ENCODE results near the gene FKBP8. TPM values are rescaled to one million over a fixed set of nuclear protein-coding genes. Genes with fewer than 3 reads are reported as not detected.
A peak's percentile ranks its signal among the peaks of the same experiment; 100 is the strongest.

Gene FKBP8
- total and polyA plus RNA-seq, 2 of the 4 experiments (the other 2 are of a cell fraction): 153 to 289 TPM

- H3K9me3 ChIP-seq (ENCODE audit: control insufficient read depth, insufficient read depth, low read length): no peaks in the 10 kb centered on the region
- 40% methylated on average over 2 of the region's 12 CpGs; no CpG with 5 or more reads in 1 of the 2 experiments for WGBS, 2 experiments (ENCODE audit: extremely low coverage in 2 of 2, insufficient read length in 1 of 2)
- no peak overlapping the region for H3K4ac ChIP-seq (ENCODE audit: low read depth, low read length)
- no peak overlapping the region for H2AK9ac ChIP-seq (replicated peaks; ENCODE audit: low read depth, low read length, poor library complexity)
- no peak overlapping the region for H2BK5ac ChIP-seq (ENCODE audit: low read depth, low read length, poor library complexity, severe bottlenecking)
- TF ChIP-seq CEBPB (IDR thresholded peaks at IDR 0.05; ENCODE audit: low read depth, low read length) (peak; percentile 20; the same call in 1 of the 2 replicates), USF2 (IDR thresholded peaks at IDR 0.05; ENCODE audit: low read depth, low read length) (no peak)
- H2AK5ac ChIP-seq (ENCODE audit: low read depth, low read length): peak overlapping the region; percentile 27
- peak overlapping the region; percentile 18 for H2AFZ ChIP-seq (replicated peaks; ENCODE audit: low read length, poor library complexity)
- no peak overlapping the region for H3K18ac ChIP-seq (ENCODE audit: low read depth, low read length)
- H3K27me3 ChIP-seq (ENCODE audit: control insufficient read depth, insufficient read depth, low read length): no peaks in the 10 kb centered on the region
- H3K79me1 ChIP-seq (ENCODE audit: low read depth in 1 of 2, low read length in 2 of 2): peaks cover 42 to 98% of the 10 kb centered on the region in 2 experiments
- H4K8ac ChIP-seq (ENCODE audit: low read depth in 2 of 2, low read length in 2 of 2): no peak overlapping the region; a peak in 1 of 4 replicates
- H3K56ac ChIP-seq (ENCODE audit: extremely low read depth, insufficient read depth, low read length): no peak overlapping the region
- dilution Hi-C loops (cut with HindIII; ENCODE audit: low sequenced_read_pairs, unreplicated experiment): no loop called here
- H3K4me1 ChIP-seq (ENCODE audit: control insufficient read depth, insufficient read depth, low read length): peaks cover 50% of the 10 kb centered on the region
- H3K9ac ChIP-seq (ENCODE audit: low read depth, low read length): no peak overlapping the region
- no peak overlapping the region; the same call in 2 of the 3 replicates for H2BK15ac ChIP-seq (ENCODE audit: low read depth, low read length)
- H4K91ac ChIP-seq (ENCODE audit: insufficient read depth, low read depth, low read length): no peak overlapping the region
- DNase-seq: no peak
- ChIA-PET POLR2A (ENCODE audit: unreplicated experiment) (no interaction called here), CTCF (interaction anchor here (0.8 kb wide), 1 partner anchor 15 kb away, joined by 3 read pairs; no protein-coding TSS in a partner anchor)
- in situ Hi-C loops (cut with MboI; ENCODE audit: low sequenced_read_pairs): no loop called here
- H3K4me2 ChIP-seq (ENCODE audit: low read depth, low read length): no peak overlapping the region
- intact Hi-C loops (cut with micrococcal nuclease): no loop called here
- no peaks in the 10 kb centered on the region for H3K36me3 ChIP-seq (ENCODE audit: control insufficient read depth, insufficient read depth, low read length)
- 0 out of 2 replicates have a peak overlapping the region, but pooled peaks have one; percentile 7 for H4K5ac ChIP-seq (ENCODE audit: low read depth, low read length)
- no peak overlapping the region; the same call in 1 of the 2 replicates for H2BK120ac ChIP-seq (ENCODE audit: low read depth, low read length)
- no TSS peak for BruUV-seq (replicated peaks)
- no peak overlapping the region; the same call in 1 of the 2 replicates for H3K27ac ChIP-seq (ENCODE audit: insufficient read depth, low read length)
- peaks cover 67% of the 10 kb centered on the region for H3K9me1 ChIP-seq (ENCODE audit: insufficient read depth, low read length)
- no peak overlapping the region for H3K4me3 ChIP-seq (ENCODE audit: insufficient read depth, low read depth, low read length)
- no peak overlapping the region for H2BK20ac ChIP-seq (ENCODE audit: low read depth, low read length)
- ATAC-seq (ENCODE audit: low read depth): no peak
- peaks cover 78% of the 10 kb centered on the region for H4K20me1 ChIP-seq (ENCODE audit: insufficient read depth, low read length)
- H3K14ac ChIP-seq (replicated peaks; ENCODE audit: low read depth, low read length): no peak overlapping the region
- peak overlapping the region; percentile 24; the same call in 1 of the 2 replicates for H3K23ac ChIP-seq (ENCODE audit: low read depth, low read length)
Observed at GRCh38 chr19:18483119-18483890, 60.1 kb downstream of the FKBP8 start.

Other genes starting within 250 kb of the FKBP8 start
- 44.8 and 88.0 TPM in 2 replicates for gene LSM4, start 220.5 kb downstream of the FKBP8 start, total RNA-seq (2012; rRNA removed)
- gene LSM4, start 220.5 kb downstream of the FKBP8 start, polyA plus RNA-seq (2012; rRNA removed): 118 and 157 TPM in 2 replicates
- gene PGPEP1, start 203.0 kb downstream of the FKBP8 start, total RNA-seq (2012; rRNA removed): 11.1 and 14.3 TPM in 2 replicates
- gene PGPEP1, start 203.0 kb downstream of the FKBP8 start, polyA plus RNA-seq (2012; rRNA removed): 11.8 and 13.3 TPM in 2 replicates
- gene GDF15, start 157.4 kb downstream of the FKBP8 start, total RNA-seq (2012; rRNA removed): 5.6 and 10.3 TPM in 2 replicates
- gene GDF15, start 157.4 kb downstream of the FKBP8 start, polyA plus RNA-seq (2012; rRNA removed): 43.5 and 49.8 TPM in 2 replicates
- not detected in 2 replicates for gene LRRC25, start 146.0 kb downstream of the FKBP8 start, total RNA-seq (2012; rRNA removed)
- 0.03 TPM in 1 of 2 replicates, not detected in the other for gene LRRC25, start 146.0 kb downstream of the FKBP8 start, polyA plus RNA-seq (2012; rRNA removed)
- 13.3 and 14.9 TPM in 2 replicates for gene SSBP4, start 124.2 kb downstream of the FKBP8 start, total RNA-seq (2012; rRNA removed)
- gene SSBP4, start 124.2 kb downstream of the FKBP8 start, polyA plus RNA-seq (2012; rRNA removed): 39.7 and 48.1 TPM in 2 replicates
- gene ISYNA1, start 105.4 kb downstream of the FKBP8 start, total RNA-seq (2012; rRNA removed): 3.4 and 3.9 TPM in 2 replicates
- 24.7 and 29.4 TPM in 2 replicates for gene ISYNA1, start 105.4 kb downstream of the FKBP8 start, polyA plus RNA-seq (2012; rRNA removed)
- 6.3 and 6.7 TPM in 2 replicates for gene ELL, start 21.5 kb downstream of the FKBP8 start, total RNA-seq (2012; rRNA removed)
- 13.1 and 15.0 TPM in 2 replicates for gene ELL, start 21.5 kb downstream of the FKBP8 start, polyA plus RNA-seq (2012; rRNA removed)
- gene KXD1, start 14.3 kb upstream of the FKBP8 start, total RNA-seq (2012; rRNA removed): 66.7 and 89.2 TPM in 2 replicates
- gene KXD1, start 14.3 kb upstream of the FKBP8 start, polyA plus RNA-seq (2012; rRNA removed): 196 and 253 TPM in 2 replicates
- gene UBA52, start 28.3 kb upstream of the FKBP8 start, total RNA-seq (2012; rRNA removed): 1,030 and 1,144 TPM in 2 replicates
- 2,778 and 3,008 TPM in 2 replicates for gene UBA52, start 28.3 kb upstream of the FKBP8 start, polyA plus RNA-seq (2012; rRNA removed)
- 14.2 and 19.2 TPM in 2 replicates for gene REX1BD, start 45.2 kb upstream of the FKBP8 start, total RNA-seq (2012; rRNA removed)
- gene REX1BD, start 45.2 kb upstream of the FKBP8 start, polyA plus RNA-seq (2012; rRNA removed): 44.6 and 68.7 TPM in 2 replicates
- 0.18 and 0.28 TPM in 2 replicates for gene CRLF1, start 63.2 kb upstream of the FKBP8 start, total RNA-seq (2012; rRNA removed)
- 3.0 and 3.1 TPM in 2 replicates for gene CRLF1, start 63.2 kb upstream of the FKBP8 start, polyA plus RNA-seq (2012; rRNA removed)
- under 0.01 and 0.28 TPM in 2 replicates for gene TMEM59L, start 69.3 kb upstream of the FKBP8 start, total RNA-seq (2012; rRNA removed)
- 5.9 and 6.1 TPM in 2 replicates for gene TMEM59L, start 69.3 kb upstream of the FKBP8 start, polyA plus RNA-seq (2012; rRNA removed)
- gene KLHL26, start 93.5 kb upstream of the FKBP8 start, total RNA-seq (2012; rRNA removed): 0.28 and 2.2 TPM in 2 replicates
- gene KLHL26, start 93.5 kb upstream of the FKBP8 start, polyA plus RNA-seq (2012; rRNA removed): 4.7 and 5.8 TPM in 2 replicates
- gene CRTC1, start 140.1 kb upstream of the FKBP8 start, total RNA-seq (2012; rRNA removed): 0.18 and 0.28 TPM in 2 replicates
- 5.7 and 6.5 TPM in 2 replicates for gene CRTC1, start 140.1 kb upstream of the FKBP8 start, polyA plus RNA-seq (2012; rRNA removed)
- gene COMP, start 247.7 kb upstream of the FKBP8 start, total RNA-seq (2012; rRNA removed): under 0.01 TPM in 2 replicates
- gene COMP, start 247.7 kb upstream of the FKBP8 start, polyA plus RNA-seq (2012; rRNA removed): 0.34 and 0.43 TPM in 2 replicates

All from IMR-90 (cell line).